Left lung (tissue), 10 donors: Measurements from ENCODE around the gene VSTM2B. TPM values are rescaled to one million over a fixed set of nuclear protein-coding genes. Genes with fewer than 3 reads are reported as not detected.

Source experiments
- ATAC-seq: fragments of 200-7000 bp; cut with Tn5 transposase; one replicate; pipeline ENCODE4 v1.9.1; 2020; ENCODE audit warnings: moderate library complexity
- DNase-seq, 4 donors: peaks; one replicate each; pipeline ENCODE4 v3.0.0-alpha.2; 2013 to 2020
- H3K27ac ChIP-seq, 2 donors: fragments of 200-600 bp; sonication (generic) in 1 of 2; one replicate each; pipeline versions ENCODE4 v1.5.0 to v1.8.0; 2020 to 2021
- H3K27me3 ChIP-seq, 2 donors: fragments of 200-600 bp; sonication (generic) in 1 of 2; one replicate each; pipeline versions ENCODE4 v1.5.0 to v1.8.0; 2020 to 2021
- H3K36me3 ChIP-seq, 2 donors: fragments of 200-600 bp; sonication (generic) in 1 of 2; one replicate each; pipeline versions ENCODE4 v1.5.0 to v1.8.0; 2020 to 2021
- H3K4me1 ChIP-seq, 2 donors: fragments of 200-600 bp; one replicate each; pipeline ENCODE4 v1.8.0; 2021
- H3K4me3 ChIP-seq, 2 donors: fragments of 200-600 bp; sonication (generic) in 1 of 2; one replicate each; pipeline versions ENCODE4 v1.5.0 to v1.8.0; 2020 to 2021; ENCODE audit warnings: mild to moderate bottlenecking in 1 of 2
- H3K9me3 ChIP-seq, 2 donors: fragments of 200-600 bp; sonication (generic) in 1 of 2; one replicate each; pipeline versions ENCODE4 v1.5.0 to v1.8.0; 2020 to 2021
- intact Hi-C, 2 donors: fragments of 100-400 bp; cut with DNase I; formaldehyde crosslinking; loops; one replicate each; pipeline versions ENCODE4 v1.11.2 to v1.14.2; 2022
- polyA plus RNA-seq, 6 donors: library from polyadenylated mRNA; unstranded; fragments of 120-200 nt; gene quantifications; one replicate each; pipeline ENCODE4 v1.2.1, GENCODE V29; 2013; ENCODE audit not compliant: insufficient read length in 6 of 6
- total RNA-seq, 2 donors: library from RNA; stranded (reverse); fragmentation: NEBNext Ultra II Directional; extraction: Animal tissue kit (Norgen Biotek cat#: 25700); gene quantifications; one replicate each; pipeline ENCODE4 v1.2.1, GENCODE V29; 2021
- TF ChIP-seq, protein P1 (sequence below), 2 donors: fragments of 200-600 bp; sonication (generic) in 1 of 2; IDR thresholded peaks; one replicate each; pipeline versions ENCODE4 v1.5.0 to v1.8.0; 2021; ENCODE audit warnings: antibody characterized with exemption in 2 of 2
- donor health status: DM: no; HTN: yes; CAD: no.
- donor health status: DM: no; HTN: no; CAD: no.

Gene VSTM2B
- total and polyA plus RNA-seq, 8 donors, result not detected

DNA sequence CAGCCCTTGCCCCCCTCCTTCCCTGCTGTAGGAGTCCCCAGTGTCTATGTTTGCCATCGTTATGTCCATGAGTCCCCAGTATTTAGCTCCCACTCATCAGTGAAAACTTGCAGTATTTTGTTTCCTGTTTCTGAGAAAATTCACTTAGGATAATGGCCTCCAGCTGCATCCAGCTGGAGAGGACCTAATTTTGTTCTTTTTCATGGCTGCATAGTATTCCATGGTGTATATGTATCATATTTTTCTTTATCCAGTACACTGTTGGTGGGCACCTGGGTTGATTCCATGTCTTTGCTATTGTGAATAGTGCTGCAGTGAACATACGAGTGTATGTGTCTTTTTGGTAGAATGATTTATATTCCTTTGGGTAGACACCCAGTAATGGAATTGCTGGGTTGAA is 62.3 kb downstream of the VSTM2B start:
- ATAC-seq (no peak), DNase-seq (no peak)
- Histone ChIP-seq H3K27me3 (peaks cover 0 to 47% of the 10 kb centered on the region in 2 donors), H3K4me3 (no peak overlapping the region), H3K36me3 (no peaks in the 10 kb centered on the region), H3K27ac (no peak overlapping the region), H3K4me1 (no peaks in the 10 kb centered on the region), H3K9me3 (peaks cover 0 to 6% of the 10 kb centered on the region in 2 donors)
- TF ChIP-seq, protein P1, sequence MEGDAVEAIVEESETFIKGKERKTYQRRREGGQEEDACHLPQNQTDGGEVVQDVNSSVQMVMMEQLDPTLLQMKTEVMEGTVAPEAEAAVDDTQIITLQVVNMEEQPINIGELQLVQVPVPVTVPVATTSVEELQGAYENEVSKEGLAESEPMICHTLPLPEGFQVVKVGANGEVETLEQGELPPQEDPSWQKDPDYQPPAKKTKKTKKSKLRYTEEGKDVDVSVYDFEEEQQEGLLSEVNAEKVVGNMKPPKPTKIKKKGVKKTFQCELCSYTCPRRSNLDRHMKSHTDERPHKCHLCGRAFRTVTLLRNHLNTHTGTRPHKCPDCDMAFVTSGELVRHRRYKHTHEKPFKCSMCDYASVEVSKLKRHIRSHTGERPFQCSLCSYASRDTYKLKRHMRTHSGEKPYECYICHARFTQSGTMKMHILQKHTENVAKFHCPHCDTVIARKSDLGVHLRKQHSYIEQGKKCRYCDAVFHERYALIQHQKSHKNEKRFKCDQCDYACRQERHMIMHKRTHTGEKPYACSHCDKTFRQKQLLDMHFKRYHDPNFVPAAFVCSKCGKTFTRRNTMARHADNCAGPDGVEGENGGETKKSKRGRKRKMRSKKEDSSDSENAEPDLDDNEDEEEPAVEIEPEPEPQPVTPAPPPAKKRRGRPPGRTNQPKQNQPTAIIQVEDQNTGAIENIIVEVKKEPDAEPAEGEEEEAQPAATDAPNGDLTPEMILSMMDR (IDR thresholded peaks at IDR 0.05), result no peak
- intact Hi-C loops, result no loop called here

DNA sequence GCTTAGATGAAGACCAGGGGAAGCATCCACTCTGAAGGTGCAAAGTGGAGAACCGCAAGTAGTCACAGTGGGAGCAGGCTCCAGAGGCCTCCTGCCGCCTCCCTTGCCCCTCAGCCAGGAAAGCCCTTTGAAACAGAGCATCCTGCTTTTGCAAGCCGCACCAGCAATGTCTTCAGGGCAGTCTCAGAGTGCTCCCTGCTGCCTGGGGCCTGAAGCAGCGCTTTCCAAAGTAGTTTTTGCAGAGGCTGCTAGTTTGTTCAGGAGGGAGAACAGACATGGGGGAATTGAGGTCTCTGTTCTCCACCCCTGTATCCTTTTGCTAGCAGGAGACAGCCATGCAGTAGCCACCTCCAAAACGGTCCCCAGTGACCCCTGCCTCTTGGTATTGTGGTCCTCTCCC is 64.5 kb downstream of the VSTM2B start:
- no peak for ATAC-seq

DNA sequence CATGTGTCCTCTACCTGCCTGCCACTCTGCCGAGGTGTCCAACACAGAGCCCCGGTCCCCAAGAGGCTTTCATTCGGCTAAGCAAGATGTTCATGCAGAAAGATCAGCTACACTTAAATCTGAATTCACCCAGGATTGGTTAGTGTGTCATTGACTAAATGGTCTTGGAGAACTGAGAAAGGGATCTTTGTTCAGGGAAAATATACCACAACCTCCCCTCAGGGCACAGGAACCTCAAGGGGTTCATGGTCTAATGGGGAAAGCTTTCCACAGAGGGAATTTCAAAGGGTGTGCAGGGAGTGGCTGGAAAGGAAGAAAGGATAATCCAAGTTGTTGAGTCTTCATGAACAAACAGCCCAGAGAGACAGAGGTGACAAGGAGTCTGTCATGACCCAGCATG is 65.9 kb downstream of the VSTM2B start:
- H3K9me3 ChIP-seq, result peaks cover 0 to 6% of the 10 kb centered on the region in 2 donors
- no peak for ATAC-seq
- no peak for DNase-seq

More for the DNA sequence above, 64.5 kb downstream of the VSTM2B start:
- intact Hi-C loops, result no loop called here
- no peaks in the 10 kb centered on the region for H3K36me3 ChIP-seq
- no peak for DNase-seq
- TF ChIP-seq, protein P1 (IDR thresholded peaks at IDR 0.05), result no peak
- no peak overlapping the region for H3K27ac ChIP-seq
- peaks cover 0 to 65% of the 10 kb centered on the region in 2 donors for H3K27me3 ChIP-seq
- no peak overlapping the region for H3K4me3 ChIP-seq
- no peaks in the 10 kb centered on the region for H3K4me1 ChIP-seq
- H3K9me3 ChIP-seq, result peaks cover 0 to 6% of the 10 kb centered on the region in 2 donors

DNA sequence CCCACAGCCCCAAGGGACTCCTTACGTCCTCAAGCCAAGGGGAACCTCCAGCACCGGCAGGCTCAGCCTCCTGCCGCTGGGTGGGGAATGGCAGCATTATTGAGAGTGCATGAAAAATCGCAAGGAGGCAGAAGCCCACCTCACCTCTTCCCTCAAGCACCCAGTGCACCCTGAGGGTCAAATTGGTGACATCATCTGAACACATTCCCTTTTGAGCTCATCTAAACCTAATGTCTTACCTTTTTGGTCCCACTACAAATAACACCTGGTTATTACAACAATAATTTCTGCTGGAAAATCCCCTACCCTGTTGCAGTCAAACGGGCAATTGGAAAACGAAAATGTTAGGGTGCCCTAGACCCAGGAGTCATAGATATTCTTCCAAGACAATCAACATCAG is 68.1 kb downstream of the VSTM2B start:
- Histone ChIP-seq H3K27me3 (peaks cover 0 to 88% of the 10 kb centered on the region in 2 donors), H3K4me1 (no peaks in the 10 kb centered on the region), H3K9me3 (peaks cover 0 to 6% of the 10 kb centered on the region in 2 donors), H3K4me3 (no peak overlapping the region), H3K27ac (no peak overlapping the region), H3K36me3 (no peaks in the 10 kb centered on the region)
- intact Hi-C loops, result no loop called here
- TF ChIP-seq, protein P1 (IDR thresholded peaks at IDR 0.05), result no peak
- DNase-seq (no peak), ATAC-seq (no peak)

More for the DNA sequence above, 65.9 kb downstream of the VSTM2B start:
- TF ChIP-seq, protein P1 (IDR thresholded peaks at IDR 0.05), result no peak
- Histone ChIP-seq H3K27me3 (peaks cover 0 to 79% of the 10 kb centered on the region in 2 donors), H3K4me1 (no peaks in the 10 kb centered on the region), H3K36me3 (no peaks in the 10 kb centered on the region), H3K4me3 (no peak overlapping the region), H3K27ac (no peak overlapping the region)
- intact Hi-C loops, result no loop called here

DNA sequence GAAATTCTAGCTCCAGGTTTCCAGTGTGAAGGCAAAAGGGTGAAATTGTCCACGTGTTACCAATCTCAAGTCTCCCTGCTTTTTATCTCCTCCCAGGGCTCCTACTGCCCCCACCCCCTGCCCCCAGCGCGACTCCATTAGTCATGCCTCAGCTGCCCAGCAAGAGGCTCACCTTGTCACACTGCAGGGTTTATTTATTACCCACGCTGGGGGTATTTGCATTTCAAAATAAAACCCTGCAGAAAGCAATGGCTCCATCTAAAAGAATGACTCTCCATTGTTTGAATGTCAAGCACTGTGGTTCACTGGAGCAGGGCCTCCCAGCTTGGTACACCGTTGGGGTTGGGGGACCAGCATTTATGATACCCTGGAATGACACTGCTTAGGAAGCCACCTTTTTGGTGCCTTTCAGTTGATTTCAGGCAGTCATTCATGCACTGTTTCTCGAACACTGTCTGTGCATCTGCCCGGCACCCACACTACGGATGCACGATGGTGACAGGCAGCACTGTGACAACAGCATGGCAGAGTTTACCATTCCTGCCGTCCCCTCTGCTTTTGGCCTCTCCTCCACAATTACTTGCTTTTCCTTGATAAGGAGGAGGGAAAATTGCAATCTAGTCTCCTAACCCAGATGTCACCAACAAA is 70.4 kb downstream of the VSTM2B start:
- TF ChIP-seq, protein P1 (IDR thresholded peaks at IDR 0.05), result no peak
- Histone ChIP-seq H3K27ac (no peak overlapping the region), H3K27me3 (peaks cover 0 to 75% of the 10 kb centered on the region in 2 donors), H3K4me1 (no peaks in the 10 kb centered on the region), H3K4me3 (no peak overlapping the region), H3K36me3 (no peaks in the 10 kb centered on the region), H3K9me3 (no peaks in the 10 kb centered on the region)
- ATAC-seq (no peak), DNase-seq (no peak)
- intact Hi-C loops, result no loop called here
